Hepatocyte (in vitro differentiated cells): ENCODE data around the gene S100Z. TPM values are rescaled to one million over a fixed set of nuclear protein-coding genes. Genes with fewer than 3 reads are reported as not detected.
"Not testable (repeated sequence)": the region's sequence is repeated elsewhere in the genome, so short reads cannot be mapped to it uniquely, and the experiment has no call there.

ENCODE experiments used
- DNase-seq: peaks from one replicate; pipeline ENCODE4 v3.0.0-alpha.2; 2016; ENCODE audit warnings: low spot score
- H2AFZ ChIP-seq: fragments of 200-600 bp; sonication (generic); 2 replicates; pipeline ENCODE4 v1.6.0; 2016; ENCODE audit warnings: antibody characterized with exemption, mild to moderate bottlenecking
- H3K27ac ChIP-seq: fragments of 200-600 bp; sonication (generic); 2 replicates; pipeline ENCODE4 v1.5.1; 2016; ENCODE audit warnings: mild to moderate bottlenecking
- H3K27me3 ChIP-seq: fragments of 200-600 bp; sonication (generic); 2 replicates; pipeline ENCODE4 v1.6.1; 2016
- H3K36me3 ChIP-seq: fragments of 200-600 bp; sonication (generic); replicated peaks from 2 replicates; pipeline ENCODE4 v1.5.1; 2016; ENCODE audit warnings: low read depth; ENCODE audit not compliant: insufficient read depth
- H3K4me1 ChIP-seq: fragments of 200-600 bp; sonication (generic); 2 replicates; pipeline ENCODE4 v1.5.1; 2016; ENCODE audit warnings: mild to moderate bottlenecking, moderate library complexity; ENCODE audit not compliant: insufficient read depth
- H3K4me2 ChIP-seq: fragments of 200-600 bp; sonication (generic); 2 replicates; pipeline ENCODE4 v1.6.0; 2016
- H3K4me3 ChIP-seq: fragments of 200-600 bp; sonication (generic); 2 replicates; pipeline ENCODE4 v1.5.1; 2016; ENCODE audit warnings: mild to moderate bottlenecking
- H3K79me2 ChIP-seq: fragments of 200-600 bp; sonication (generic); 2 replicates; pipeline ENCODE4 v1.6.0; 2017; ENCODE audit warnings: mild to moderate bottlenecking
- H3K9me2 ChIP-seq: fragments of 200-600 bp; sonication (generic); replicated peaks from 2 replicates; pipeline ENCODE4 v1.6.0; 2017; ENCODE audit warnings: mild to moderate bottlenecking; ENCODE audit not compliant: insufficient read depth
- H3K9me3 ChIP-seq: fragments of 200-600 bp; sonication (generic); 2 replicates; pipeline ENCODE4 v1.5.1; 2016; ENCODE audit warnings: low read depth, mild to moderate bottlenecking
- H4K20me1 ChIP-seq: fragments of 200-600 bp; sonication (generic); 2 replicates; pipeline ENCODE4 v1.6.0; 2016; ENCODE audit warnings: mild to moderate bottlenecking; ENCODE audit not compliant: insufficient read depth, poor library complexity, severe bottlenecking
- EZH2 ChIP-seq: fragments of 200-600 bp; sonication (generic); IDR thresholded peaks from 2 replicates; pipeline ENCODE4 v1.6.1; 2016; ENCODE audit warnings: antibody characterized with exemption, mild to moderate bottlenecking, borderline replicate concordance
- EZH2phosphoT487 ChIP-seq: fragments of 200-600 bp; sonication (generic); IDR thresholded peaks from one replicate; pipeline ENCODE4 v1.6.1; 2018; ENCODE audit warnings: antibody characterized with exemption, mild to moderate bottlenecking, low read depth, moderate library complexity; ENCODE audit not compliant: unreplicated experiment, severe bottlenecking
- WGBS: methylation state at CpG from one replicate; pipeline ENCODE4 v1.1.6; 2016; ENCODE audit warnings: low lambda C conversion rate; ENCODE audit errors: missing lambda C conversion rate; 5-methylcytosine and 5-hydroxymethylcytosine counted together
- polyA plus RNA-seq: library from polyadenylated mRNA; unstranded; fragments of >200 nt; fragmentation: Nextera tagmentation; extraction: Ambion mirVana; gene quantifications from 2 replicates; pipeline ENCODE4 v1.2.1, GENCODE V29; 2016
- total RNA-seq: library from RNA; depleted of rRNA; stranded (reverse); fragments of >200 nt; gene quantifications from 2 replicates; pipeline ENCODE4 v1.2.3, GENCODE V29; 2014
- TF ChIP-seq, protein P1 (sequence below): fragments of 200-600 bp; sonication (generic); IDR thresholded peaks from 2 replicates; pipeline ENCODE4 v1.5.1; 2016; ENCODE audit warnings: antibody characterized with exemption, mild to moderate bottlenecking; ENCODE audit not compliant: poor library complexity

Gene S100Z
- total and polyA plus RNA-seq, 2 experiments from 2014 or later, result 0.51 to 1.4 TPM

DNA sequence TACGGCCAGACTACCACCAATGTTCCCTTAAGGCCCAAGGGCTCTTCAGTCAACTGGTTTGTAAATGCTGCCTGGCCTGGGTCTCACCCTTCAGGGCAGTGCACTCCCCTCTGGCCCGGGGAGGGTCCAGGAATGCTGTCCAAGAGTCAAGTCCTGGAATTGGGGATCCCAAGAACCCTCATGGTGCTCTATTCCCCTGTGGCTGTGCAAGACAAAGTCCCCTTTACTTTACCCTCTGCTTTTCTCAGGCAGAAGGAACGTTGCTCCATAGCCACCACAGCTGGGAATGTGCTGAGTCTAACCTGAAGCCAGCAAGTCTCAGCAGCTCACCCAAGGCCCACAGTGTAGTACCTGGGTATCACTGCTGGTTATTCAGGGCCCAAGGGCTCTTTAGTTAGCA is 51.7 kb downstream of the S100Z start:
- no peak overlapping the region for H3K4me2 ChIP-seq
- TF ChIP-seq, protein P1, sequence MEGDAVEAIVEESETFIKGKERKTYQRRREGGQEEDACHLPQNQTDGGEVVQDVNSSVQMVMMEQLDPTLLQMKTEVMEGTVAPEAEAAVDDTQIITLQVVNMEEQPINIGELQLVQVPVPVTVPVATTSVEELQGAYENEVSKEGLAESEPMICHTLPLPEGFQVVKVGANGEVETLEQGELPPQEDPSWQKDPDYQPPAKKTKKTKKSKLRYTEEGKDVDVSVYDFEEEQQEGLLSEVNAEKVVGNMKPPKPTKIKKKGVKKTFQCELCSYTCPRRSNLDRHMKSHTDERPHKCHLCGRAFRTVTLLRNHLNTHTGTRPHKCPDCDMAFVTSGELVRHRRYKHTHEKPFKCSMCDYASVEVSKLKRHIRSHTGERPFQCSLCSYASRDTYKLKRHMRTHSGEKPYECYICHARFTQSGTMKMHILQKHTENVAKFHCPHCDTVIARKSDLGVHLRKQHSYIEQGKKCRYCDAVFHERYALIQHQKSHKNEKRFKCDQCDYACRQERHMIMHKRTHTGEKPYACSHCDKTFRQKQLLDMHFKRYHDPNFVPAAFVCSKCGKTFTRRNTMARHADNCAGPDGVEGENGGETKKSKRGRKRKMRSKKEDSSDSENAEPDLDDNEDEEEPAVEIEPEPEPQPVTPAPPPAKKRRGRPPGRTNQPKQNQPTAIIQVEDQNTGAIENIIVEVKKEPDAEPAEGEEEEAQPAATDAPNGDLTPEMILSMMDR, result no peak
- TF ChIP-seq EZH2 (no peak), EZH2phosphoT487 (no peak)
- H3K36me3 ChIP-seq, result no peaks in the 10 kb centered on the region
- 80% methylated on average over 3 of the region's 3 CpGs for WGBS
- H3K9me3 ChIP-seq, result no peaks in the 10 kb centered on the region
- no peak overlapping the region for H3K27ac ChIP-seq
- no peaks in the 10 kb centered on the region for H3K79me2 ChIP-seq
- no peaks in the 10 kb centered on the region for H3K27me3 ChIP-seq
- H3K9me2 ChIP-seq, result no peaks in the 10 kb centered on the region
- no peaks in the 10 kb centered on the region for H3K4me1 ChIP-seq
- H4K20me1 ChIP-seq, result no peaks in the 10 kb centered on the region
- H3K4me3 ChIP-seq, result no peak overlapping the region
- H2AFZ ChIP-seq, result no peak overlapping the region
- DNase-seq, result no peak

DNA sequence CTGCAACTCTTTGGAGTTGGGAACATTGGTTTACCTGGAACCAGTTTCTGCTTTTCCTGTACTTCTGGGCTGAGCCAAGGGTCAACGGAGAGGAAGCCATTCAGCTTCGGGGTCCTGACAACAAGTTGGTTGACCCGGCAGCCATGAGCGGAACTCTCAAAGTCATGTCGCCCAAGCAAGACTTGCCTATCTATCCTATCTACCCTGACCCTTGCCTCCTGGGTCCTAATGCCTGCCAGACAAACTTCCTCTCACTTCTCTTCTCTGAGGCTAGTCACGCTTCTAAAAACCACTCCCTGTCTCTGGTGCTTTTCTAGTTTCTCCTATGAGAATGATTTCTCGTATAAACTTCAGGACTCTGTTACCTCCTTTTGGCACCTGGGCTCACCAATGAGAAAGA is 58.4 kb downstream of the S100Z start:
- Histone ChIP-seq H3K9me3 (no peaks in the 10 kb centered on the region), H4K20me1 (no peaks in the 10 kb centered on the region), H3K4me3 (no peak overlapping the region), H3K27ac (no peak overlapping the region), H3K9me2 (no peaks in the 10 kb centered on the region), H2AFZ (no peak overlapping the region), H3K36me3 (no peaks in the 10 kb centered on the region), H3K4me2 (no peak overlapping the region), H3K4me1 (no peaks in the 10 kb centered on the region), H3K79me2 (no peaks in the 10 kb centered on the region), H3K27me3 (no peaks in the 10 kb centered on the region)
- 88% methylated on average over 7 of the region's 7 CpGs for WGBS
- TF ChIP-seq, protein P1, result no peak
- no peak for DNase-seq

DNA sequence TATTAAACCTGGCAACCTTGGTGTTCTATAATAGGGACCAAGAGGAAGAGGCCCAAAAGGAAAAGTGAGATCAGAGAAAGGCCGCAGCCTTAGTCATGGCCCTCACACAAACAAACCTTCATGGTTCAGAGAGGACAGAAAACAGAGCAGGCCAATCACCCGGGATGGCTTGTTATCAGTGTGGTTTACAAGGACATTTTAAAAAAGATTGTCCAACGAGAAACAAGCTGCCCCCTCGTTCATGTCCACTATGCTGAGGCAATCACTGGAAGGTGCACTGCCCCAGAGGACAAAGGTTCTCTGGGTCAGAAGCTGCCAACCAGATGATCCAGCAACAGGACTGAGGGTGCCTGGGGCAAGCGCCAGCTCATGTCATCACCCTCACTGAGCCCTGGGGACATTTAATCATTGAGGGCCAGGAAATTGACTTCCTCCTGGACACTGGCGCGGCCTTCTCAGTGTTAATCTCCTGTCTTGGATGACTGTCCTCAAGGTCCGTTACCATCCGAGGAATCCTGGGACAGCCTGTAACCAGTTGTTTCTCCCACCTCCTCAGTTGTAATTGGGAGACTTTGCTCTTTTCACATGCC is 60.6 kb downstream of the S100Z start:
- H3K79me2 ChIP-seq, H3K27ac ChIP-seq, H4K20me1 ChIP-seq, DNase-seq, H3K4me2 ChIP-seq, H3K4me3 ChIP-seq, H2AFZ ChIP-seq, H3K36me3 ChIP-seq, H3K9me3 ChIP-seq, H3K4me1 ChIP-seq, H3K27me3 ChIP-seq, H3K9me2 ChIP-seq: not testable (repeated sequence)
- 62% methylated on average over 9 of the region's 9 CpGs for WGBS

DNA sequence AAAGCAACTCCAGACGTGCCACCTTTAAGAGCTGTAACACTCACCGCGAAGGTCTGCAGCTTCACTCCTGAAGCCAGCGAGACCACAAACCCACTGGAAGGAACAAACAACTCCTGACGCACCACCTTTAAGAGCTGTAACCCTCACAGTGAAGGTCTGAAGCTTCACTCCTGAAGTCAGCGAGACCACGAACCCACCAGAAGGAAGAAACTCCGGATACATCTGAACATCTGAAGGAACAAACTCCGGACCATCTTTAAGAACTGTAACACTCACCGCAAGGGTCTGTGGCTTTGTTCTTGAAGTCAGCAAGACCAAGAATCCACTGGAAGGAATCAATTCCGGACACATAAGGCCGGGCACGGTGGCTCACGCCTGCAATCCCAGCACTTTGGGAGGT is 64.9 kb downstream of the S100Z start:
- not testable (repeated sequence) for H3K4me1 ChIP-seq, H3K79me2 ChIP-seq, H3K4me3 ChIP-seq, H3K27ac ChIP-seq, H3K9me3 ChIP-seq, H2AFZ ChIP-seq, H3K9me2 ChIP-seq, H4K20me1 ChIP-seq, DNase-seq, H3K36me3 ChIP-seq, H3K4me2 ChIP-seq, H3K27me3 ChIP-seq
- WGBS, result 92% methylated on average over 14 of the region's 14 CpGs

DNA sequence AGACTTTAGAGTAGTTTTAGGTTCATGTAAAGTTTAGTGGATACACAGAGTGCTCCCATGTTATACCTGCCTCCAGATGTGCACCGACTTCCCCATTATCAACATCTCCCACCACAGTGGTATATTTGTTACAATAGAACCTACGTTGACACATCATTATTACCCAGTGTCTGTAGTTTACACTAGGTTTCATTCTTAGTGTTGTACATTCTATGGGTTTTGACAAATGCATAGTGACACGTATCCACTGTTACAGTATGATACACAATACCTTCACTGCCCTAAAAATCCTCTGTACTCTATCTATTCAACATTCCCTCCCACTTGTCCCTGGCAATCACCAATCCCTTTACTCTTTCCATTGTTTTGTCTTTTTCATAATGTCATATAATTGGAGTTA is 68.7 kb downstream of the S100Z start:
- Histone ChIP-seq H3K4me1 (no peaks in the 10 kb centered on the region), H3K4me3 (no peak overlapping the region), H3K27ac (no peak overlapping the region), H3K79me2 (no peaks in the 10 kb centered on the region), H3K9me3 (no peaks in the 10 kb centered on the region), H3K36me3 (no peaks in the 10 kb centered on the region), H3K4me2 (no peak overlapping the region), H2AFZ (no peak overlapping the region), H4K20me1 (no peaks in the 10 kb centered on the region), H3K9me2 (no peaks in the 10 kb centered on the region), H3K27me3 (no peaks in the 10 kb centered on the region)
- WGBS, result 87% methylated on average over 3 of the region's 3 CpGs
- TF ChIP-seq, protein P1, result no peak
- TF ChIP-seq EZH2 (no peak), EZH2phosphoT487 (no peak)
- no peak for DNase-seq
